ENCODE data around the gene SMCO3.

Gene SMCO3

GRCh38 chr12:14814014-14814413, at the start of gene SMCO3:
Gene SMCO3, minus strand, starts transcription at chr12:14814182. Its CDS starts 7,502 bp downstream, at chr12:14806680.
- no peak for DNase-seq (ENCODE audit: low read depth in 2 of 2)
- no peak within 1 kb of the TSS for H3K4me3 ChIP-seq (replicated peaks in 1 of 2; ENCODE audit: low read depth in 2 of 2, low read length in 2 of 2)
- no peak for TF ChIP-seq CTCF (IDR thresholded peaks at IDR 0.05; ENCODE audit: low read depth, low read length)

GRCh38 chr12:14860490-14860889, 46.5 kb upstream of the SMCO3 start:
- H3K4me3 ChIP-seq (replicated peaks in 1 of 2; ENCODE audit: low read depth in 2 of 2, low read length in 2 of 2), result no peak overlapping the region
- no peak for TF ChIP-seq CTCF (IDR thresholded peaks at IDR 0.05; ENCODE audit: low read depth, low read length)
- no peak for DNase-seq (ENCODE audit: low read depth in 2 of 2)

GRCh38 chr12:14858513-14858912, 44.5 kb upstream of the SMCO3 start:
- TF ChIP-seq CTCF (IDR thresholded peaks at IDR 0.05; ENCODE audit: low read depth, low read length), result no peak
- no peak overlapping the region for H3K4me3 ChIP-seq (replicated peaks in 1 of 2; ENCODE audit: low read depth in 2 of 2, low read length in 2 of 2)
- no peak for DNase-seq (ENCODE audit: low read depth in 2 of 2)

GRCh38 chr12:14854586-14855183, 40.7 kb upstream of the SMCO3 start:
- H3K4me3 ChIP-seq (replicated peaks in 1 of 2; ENCODE audit: low read depth in 2 of 2, low read length in 2 of 2), result no peak overlapping the region
- no peak for TF ChIP-seq CTCF (IDR thresholded peaks at IDR 0.05; ENCODE audit: low read depth, low read length)
- peak; percentile 23 to 62 for DNase-seq (ENCODE audit: low read depth in 2 of 2)

GRCh38 chr12:14853961-14854360, 40.0 kb upstream of the SMCO3 start:
- TF ChIP-seq CTCF (IDR thresholded peaks at IDR 0.05; ENCODE audit: low read depth, low read length), result no peak
- H3K4me3 ChIP-seq (replicated peaks in 1 of 2; ENCODE audit: low read depth in 2 of 2, low read length in 2 of 2), result no peak overlapping the region
- DNase-seq (ENCODE audit: low read depth in 2 of 2), result peak in 1 of 2 donors; percentile 41

GRCh38 chr12:14852880-14853279, 38.9 kb upstream of the SMCO3 start:
- no peak overlapping the region for H3K4me3 ChIP-seq (replicated peaks in 1 of 2; ENCODE audit: low read depth in 2 of 2, low read length in 2 of 2)
- TF ChIP-seq CTCF (IDR thresholded peaks at IDR 0.05; ENCODE audit: low read depth, low read length), result no peak
- DNase-seq (ENCODE audit: low read depth in 2 of 2), result no peak
